Measurements from ENCODE around the gene USP6NL. TPM values are rescaled to one million over a fixed set of nuclear protein-coding genes. Genes with fewer than 3 reads are reported as not detected.

USP6NL gene
- total RNA-seq, 1 donor from 2014 or later: 19.5 TPM

DNA sequence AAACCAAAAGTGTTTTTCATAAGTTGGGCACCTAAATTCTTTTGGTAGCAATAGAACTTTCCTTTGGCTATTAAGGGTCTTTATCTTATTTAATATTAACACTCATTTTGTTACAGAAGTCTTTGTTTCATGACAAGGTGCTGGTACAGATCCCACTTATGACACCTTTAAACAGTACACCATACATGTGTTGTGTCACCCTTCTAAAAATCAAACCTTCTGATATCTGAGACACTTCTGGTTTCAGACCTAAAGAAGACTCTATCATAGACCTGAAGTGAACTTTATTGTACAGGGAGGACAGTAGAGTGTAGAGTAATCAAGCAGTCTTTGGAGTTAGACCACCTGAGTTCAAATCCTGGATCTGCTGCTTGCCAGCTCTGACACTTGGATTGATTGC lies 5.8 kb upstream of the USP6NL start:
- DNase-seq (ENCODE audit: low read depth, low spot score): no peak

DNA sequence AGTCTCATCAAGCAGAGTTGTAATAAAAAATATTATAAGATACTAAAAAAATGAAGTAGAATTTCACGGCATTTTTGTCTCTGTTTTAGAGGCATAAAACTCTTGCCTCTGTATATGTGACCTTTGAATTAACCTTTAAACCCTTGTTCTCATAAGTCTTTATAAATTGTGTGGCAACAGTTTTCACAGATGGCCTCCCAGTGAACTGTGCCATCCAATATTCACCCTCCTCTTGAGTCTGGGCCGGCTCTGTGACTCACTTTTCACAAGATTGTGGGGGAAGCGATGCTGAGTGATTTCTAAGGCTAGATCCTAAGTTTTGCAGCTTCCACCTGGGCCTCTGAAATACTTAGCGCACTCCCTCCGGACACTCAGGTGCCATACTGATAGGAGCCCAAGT lies 4.6 kb upstream of the USP6NL start:
- DNase-seq (ENCODE audit: low read depth, low spot score): no peak

DNA sequence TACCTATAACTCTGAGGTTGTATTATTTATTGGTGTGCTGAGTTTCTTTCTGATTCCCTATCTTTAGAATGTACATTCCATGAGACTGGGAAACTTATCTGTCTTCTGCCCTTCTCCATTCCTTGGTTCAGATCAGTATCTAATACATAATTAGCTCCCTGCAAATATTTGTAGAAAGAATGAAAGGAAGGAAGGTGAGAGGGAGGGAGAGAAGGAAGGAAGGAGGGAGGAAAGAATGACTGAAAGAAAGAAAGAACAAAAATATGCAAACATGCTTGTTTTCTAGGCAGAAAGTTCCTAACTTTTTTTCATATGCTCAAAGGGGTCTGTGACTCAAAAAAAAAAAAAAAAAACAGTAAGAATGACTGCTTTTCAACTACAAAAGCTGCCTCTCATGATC lies 3.9 kb upstream of the USP6NL start:
- no peak for DNase-seq (ENCODE audit: low read depth, low spot score)

DNA sequence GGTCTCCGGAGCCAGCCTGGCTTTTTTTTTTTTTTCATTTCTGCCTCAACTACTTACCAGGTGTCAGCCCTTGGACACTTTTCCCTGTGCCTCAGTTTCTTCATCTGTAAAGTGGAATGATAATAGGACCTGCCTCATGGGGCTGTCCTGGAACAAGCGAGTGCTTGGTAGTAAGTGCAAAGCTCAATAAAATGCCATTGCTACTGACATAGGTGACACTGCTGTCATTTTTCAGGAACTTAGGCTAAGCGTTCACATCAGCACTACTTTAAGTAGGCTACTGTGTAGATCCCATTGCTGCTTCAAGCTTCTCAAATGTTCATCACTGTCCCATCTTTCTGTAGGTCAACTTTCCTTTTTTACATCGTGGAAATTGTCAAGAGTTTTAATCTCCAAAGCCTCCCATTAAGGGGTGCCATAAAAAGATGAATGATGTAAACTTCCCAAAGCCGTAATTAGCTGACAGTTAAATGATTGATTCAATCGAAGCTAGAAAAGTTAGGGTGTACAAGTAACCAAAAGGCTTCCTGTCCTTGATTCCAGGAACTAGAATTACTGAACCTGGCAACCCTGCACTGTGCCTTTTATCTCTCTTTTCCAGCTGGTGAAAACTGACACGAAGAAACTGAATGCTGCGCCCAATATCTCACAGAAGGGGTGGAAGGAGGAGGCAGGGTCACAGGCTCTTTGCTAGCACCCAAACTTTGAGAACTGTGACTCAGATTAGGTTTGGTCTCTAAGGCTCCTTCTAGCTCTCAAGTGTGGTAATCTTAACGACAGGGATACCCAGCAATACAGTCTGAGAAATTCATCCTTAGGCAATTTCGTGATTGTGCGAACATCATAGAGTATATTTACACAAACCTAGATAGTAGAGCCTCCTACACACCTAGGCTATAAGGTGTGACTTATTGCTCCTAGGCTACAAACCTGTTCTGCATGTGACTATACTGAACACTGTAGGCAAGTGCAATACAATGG lies 861 bp upstream of the USP6NL start:
- no peak for DNase-seq (ENCODE audit: low read depth, low spot score)

DNA sequence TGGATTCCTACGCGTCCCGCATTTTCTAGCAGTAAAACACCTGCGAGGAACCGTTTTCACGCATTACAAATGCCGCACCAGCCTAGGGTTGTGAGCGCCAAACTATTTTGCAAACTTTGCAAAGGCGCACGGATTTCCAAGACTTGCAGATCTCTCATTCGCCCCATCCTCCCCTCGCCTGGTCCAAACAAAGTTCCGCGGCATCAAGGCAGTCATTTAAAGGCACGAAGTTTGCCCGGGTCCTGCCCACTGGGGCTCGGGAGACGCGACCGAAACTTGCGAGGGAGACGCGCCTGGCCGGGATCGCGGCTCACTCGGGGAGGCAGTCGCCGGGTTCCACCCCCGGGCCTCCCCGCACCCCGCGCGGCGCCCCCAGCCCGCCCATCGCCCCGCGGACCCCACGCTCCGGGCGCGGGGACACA lies 613 bp downstream of the USP6NL start:
- DNase-seq (ENCODE audit: low read depth, low spot score): no peak

DNA sequence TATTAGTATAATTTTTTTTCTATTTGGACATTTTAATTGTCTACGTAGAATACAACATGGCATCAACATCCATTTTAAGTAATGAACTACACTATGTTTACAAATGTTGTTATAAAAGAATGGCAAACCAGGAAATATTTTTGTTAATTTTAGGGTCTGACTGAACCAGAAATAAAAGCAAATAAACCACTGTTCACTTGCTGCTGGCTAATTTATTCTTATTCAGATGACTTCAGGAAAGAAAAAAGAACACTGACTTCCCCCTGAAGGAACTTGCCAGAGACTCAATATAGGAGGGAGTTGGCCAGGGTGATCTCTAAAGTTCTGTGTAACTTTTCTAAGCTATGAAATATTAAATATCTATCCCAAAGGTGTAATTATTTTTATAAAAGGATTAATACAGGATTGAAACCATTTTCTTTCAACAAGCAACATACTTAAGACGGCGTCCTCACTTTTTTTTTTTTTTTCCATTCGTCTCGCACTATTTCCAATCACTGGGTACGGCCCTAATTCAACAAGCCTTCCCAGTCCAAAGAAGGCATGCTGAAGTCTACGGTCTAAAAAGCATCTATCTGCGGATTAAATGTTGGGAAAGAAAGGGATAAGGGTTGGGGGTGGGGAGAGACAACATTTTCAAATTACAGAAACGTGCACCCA lies 1.2 kb downstream of the USP6NL start:
- DNase-seq (ENCODE audit: low read depth, low spot score): no peak

DNA sequence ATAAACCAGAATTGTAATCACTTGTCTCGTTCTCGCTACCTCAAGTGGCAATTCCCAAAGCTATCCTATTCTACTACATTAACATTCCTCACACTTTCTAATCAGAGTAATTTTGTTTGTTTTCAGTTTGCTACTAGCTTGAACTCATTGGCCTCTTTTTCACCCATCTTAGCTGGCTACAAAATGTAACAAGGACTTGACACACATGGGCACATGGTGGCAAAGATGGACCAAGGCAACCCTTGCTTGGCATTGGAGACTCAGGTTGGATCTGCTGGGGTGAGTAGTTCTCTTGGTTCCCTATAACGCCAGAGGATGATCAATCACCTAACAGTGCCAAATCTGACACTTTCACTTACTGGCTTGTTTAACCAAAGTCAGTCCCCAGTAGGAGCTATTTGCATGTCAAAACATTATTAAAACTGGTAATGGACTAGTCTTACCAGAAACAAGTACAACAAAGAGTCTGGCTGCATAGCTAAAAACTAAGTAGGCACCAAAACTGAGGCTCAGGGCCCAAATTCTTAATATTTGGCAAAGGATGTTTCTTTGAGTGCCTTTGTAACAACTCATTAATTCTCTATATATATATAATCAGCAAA lies 1.9 kb downstream of the USP6NL start:
- DNase-seq (ENCODE audit: low read depth, low spot score): no peak

DNA sequence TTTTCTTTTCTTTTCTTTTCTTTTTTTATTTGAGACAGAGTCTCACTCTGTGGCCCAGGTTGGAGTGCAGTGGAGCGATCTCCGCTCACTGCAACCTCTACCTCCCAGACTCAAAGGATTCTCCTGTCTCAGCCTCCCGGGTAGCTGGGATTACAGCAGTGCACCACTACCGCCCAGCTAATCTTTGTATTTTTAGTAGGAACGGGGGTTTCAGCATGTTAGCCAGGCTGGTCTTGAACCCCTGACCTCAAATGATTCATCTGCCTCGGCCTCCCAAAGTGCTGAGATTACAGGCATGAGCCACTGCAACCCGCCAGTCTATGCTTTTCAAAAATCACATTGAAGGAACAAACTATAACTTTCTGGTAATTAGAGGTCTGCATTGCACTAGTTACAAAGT lies 2.4 kb downstream of the USP6NL start:
- no peak for DNase-seq (ENCODE audit: low read depth, low spot score)

DNA sequence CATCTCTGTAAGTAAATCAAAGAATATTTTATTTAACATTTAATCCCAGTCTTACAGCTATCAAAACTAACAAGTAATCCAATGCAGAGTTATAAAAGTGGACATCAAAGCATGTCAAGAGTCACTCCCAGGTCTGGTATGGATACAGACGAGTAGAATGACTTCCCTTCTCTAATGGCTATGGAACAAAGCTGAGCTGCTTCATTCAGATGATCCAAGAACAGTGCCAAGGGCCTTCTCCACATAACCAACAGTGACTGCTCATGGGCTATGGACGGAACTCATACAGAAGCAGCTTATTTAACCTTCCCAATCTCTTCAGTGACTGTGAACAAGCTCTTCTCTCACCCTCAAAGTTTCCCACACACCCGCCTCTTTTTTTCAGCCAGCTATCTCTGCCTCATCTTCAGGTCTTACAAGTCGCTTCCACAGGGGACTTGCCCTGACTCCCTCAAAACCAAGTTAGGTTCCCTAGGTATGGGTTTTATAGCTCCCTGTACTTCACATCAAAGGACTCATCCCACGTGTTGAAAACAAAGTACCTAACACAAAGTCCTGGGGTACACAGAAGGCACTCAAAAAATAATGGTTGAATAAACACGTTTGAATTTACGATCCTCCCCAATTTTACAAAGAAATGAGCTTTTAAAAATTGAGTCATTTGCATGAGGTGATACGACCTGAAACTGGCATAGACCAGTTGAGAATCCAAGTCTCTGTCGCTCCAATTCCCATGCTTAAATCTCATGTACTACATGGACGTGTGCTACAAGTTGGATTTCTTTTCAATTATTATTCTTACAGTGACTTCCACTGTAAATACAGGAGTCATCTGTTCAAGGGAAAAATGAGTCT lies 3.1 kb downstream of the USP6NL start:
- no peak for DNase-seq (ENCODE audit: low read depth, low spot score)

DNA sequence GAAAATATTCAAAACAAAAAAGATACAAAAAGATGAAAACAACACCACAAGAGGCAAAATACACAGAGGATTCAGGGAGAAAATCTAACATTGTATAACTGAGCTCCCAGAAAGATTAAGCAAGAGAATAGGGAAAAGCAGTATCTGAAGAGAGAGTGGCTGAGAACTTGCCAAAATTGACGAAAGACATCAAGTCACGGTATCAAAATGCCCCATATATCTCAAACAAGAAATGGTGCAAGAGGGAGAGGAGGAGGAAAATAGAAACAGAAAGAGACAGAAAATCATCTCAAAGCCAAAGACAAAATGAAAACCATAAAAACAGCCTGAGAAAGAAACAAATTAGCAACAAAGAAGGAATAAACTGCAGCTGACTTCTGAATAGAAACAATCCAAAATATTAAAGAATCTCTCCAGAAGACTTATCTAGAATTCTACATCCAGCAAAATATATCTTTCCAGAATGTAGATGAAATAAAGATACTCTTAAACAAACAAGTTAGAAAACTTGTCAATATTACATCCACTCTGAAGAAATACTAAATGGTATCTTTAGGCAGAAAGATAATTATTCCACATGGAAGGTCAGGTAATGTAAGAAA lies 5.5 kb downstream of the USP6NL start:
- DNase-seq (ENCODE audit: low read depth, low spot score): no peak

DNA sequence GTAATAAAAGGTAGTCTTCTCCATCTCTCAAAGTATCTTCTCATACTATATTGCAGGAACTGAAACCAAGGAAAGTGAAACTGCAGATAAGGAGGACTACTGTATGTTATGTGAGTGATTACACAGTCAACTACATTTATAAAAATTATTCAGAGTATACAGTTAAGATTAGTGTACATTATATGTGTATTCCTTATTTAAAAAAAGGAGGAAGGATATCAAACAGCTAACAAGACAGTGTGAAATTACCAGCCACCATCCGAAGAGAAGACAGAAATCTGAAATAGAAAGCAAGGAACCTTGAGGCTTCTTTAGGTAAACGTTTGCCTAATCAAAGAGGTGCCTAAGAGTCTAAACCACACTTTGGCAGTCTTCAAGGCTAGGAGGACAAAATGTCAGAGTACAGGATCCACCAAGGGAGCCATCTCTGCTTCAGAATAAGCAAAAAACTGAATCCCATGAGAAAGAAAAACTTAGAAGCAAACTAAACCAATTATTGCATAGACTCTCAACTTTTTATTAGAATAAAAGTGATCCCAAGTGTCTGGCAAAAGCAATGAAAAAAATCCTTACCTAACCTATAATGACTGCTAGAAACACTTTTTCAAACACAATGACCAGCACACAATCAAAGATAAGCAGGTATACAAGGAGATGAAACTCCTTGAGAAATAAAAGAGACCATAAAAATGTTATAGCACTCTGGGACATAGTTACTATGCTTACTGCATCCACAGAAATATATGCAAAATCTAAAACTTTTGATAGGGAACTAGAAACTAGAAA lies 6.4 kb downstream of the USP6NL start:
- DNase-seq (ENCODE audit: low read depth, low spot score): no peak

DNA sequence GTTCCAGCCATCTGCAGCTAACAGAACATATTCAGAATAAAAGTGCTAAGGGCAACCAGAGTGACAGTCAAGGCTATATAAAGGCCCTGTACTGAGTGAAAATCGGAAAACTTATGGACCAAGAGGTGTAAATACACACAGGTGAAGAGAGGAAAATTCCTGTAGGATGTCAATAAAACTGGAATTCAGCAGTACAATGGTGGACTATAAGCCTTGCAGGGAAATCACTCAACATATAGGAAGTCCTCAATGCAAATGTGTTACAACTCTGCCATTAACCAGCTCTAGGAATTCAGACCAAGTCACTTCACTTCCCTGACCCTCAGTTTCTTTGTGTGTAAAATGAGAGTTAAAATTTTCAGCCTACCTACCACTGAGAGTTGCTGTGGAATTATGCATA lies 7.7 kb downstream of the USP6NL start:
- DNase-seq (ENCODE audit: low read depth, low spot score): no peak

DNA sequence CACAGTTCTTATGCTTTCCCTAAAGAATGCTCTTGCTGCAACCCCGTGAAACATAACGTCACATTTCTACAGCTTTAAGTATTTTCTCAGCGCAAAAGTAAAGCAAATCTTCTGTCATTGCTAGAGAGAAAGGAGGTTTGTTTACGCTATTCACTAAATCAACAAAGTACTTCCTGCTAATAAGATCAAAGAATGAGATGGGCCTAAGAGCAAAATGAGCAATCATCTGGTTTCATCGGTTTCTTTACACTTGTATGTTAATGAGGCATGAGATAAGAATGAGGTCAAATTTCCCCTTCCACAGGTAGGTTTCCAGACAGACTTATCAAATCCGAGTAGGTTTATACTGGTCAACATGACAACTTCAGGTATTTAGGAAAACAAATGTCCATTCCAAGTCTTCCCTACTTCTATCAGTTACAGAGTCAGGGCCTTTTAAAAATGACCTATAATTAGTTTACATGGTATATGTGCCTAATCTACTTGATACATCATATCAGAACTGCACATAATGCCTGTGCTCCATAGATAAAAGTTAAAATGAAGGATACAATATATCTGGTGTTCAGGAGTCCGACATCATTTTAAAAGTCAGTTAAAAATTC lies 8.4 kb downstream of the USP6NL start:
- no peak for DNase-seq (ENCODE audit: low read depth, low spot score)

DNA sequence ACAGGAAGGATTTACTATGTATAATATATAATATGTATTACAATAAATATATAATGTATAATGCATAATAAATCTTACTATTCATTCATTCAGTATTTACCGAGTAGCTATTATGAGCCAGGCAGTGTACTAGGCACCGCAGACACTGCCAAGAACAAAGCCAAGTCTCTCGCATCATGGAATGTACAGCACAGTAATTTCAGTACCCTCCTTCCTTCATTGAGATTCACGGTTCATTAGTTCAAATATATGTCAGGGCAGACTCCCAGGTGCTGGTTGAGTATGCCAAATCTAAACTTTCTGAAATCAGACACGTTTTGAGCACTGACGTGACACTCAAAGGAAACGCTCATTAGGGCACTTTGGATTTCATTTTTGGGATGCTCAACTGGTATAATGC lies 9.1 kb downstream of the USP6NL start:
- DNase-seq (ENCODE audit: low read depth, low spot score): no peak

DNA sequence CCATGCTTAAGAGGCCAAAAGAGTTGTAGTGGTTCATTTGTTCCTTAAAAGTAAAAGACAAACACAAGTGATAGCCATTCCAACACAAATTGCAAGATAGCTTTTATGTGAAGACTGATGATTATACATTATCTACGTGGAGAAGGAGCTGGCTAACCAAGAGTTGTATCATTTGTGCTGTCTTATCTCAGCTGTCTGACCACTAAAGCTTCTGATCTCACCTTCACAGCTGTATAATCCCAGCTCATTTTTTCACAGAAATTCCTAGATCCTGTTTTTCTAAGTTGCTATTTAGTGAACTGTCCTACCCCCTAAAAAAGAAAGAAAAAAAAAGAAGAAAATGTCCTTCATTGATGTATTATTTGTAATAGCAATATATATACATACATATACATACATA lies 9.8 kb downstream of the USP6NL start:
- no peak for DNase-seq (ENCODE audit: low read depth, low spot score)

DNA sequence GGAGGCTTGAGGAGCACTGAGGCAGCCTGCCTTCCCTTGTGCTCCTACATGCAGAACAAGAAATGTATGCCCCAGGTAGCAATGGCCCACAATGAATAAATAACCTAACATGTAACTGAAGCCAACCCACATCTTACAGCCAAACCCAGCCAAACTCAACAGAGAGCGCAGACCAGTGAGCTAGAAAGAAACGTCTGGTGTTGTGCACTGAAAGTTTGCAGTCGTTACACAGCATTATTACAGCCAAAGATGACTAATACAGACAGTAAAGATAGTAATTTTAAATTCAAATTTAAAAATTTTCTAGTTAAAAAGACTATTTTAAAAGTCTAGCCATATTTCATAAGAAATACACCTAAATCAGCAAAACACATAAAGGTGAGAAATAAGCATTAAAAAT lies 11.2 kb downstream of the USP6NL start:
- no peak for DNase-seq (ENCODE audit: low read depth, low spot score)

DNA sequence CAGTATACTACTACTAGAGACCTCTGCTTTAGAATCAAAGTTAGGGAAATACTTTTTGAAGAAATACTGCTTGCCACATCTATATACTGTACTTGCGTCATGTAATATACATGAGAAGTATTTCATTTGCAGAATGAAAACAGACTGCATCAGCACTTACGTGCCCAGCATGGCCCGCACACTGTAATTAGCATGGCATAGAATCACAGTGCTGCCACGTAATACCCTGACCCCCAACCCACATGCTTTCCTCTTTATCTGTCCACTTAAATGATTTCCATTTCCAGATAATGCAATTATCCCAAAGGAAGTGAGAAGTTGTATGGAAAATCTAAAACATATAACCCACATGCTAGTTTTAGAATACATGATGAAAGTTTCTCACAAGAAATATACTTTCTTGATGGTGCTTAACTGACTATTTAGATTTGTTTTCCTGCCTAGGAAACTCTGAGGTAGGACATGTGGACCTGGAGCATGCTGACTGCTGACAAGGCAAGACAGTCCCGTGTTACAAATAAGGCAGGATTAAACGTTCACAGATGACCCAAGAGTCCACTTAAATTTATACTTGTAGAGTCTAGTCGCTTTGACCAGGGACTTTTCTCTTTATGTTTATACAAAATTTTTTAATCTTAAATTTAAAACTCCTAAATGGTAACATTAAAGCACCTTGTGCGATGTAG lies 12.6 kb downstream of the USP6NL start:
- DNase-seq (ENCODE audit: low read depth, low spot score): no peak

DNA sequence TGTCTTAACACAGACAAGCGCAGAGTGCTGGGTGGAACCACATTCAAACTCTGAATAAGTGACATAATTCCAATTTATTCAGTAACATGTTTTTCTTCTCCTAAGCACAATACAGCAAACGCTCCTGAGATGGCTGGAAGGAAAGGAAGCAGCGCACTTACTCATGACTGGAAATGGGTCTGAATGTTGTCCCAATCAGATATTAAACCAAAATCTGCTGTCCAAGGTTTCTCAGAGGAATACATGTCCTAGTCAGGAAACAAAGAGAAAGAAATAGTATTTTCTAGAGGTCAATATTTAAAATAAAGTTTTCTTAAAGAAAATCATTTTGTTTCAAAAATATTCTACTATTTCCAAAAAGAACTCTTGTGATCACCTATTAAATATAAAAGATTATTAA lies 14.0 kb downstream of the USP6NL start:
- no peak for DNase-seq (ENCODE audit: low read depth, low spot score)

DNA sequence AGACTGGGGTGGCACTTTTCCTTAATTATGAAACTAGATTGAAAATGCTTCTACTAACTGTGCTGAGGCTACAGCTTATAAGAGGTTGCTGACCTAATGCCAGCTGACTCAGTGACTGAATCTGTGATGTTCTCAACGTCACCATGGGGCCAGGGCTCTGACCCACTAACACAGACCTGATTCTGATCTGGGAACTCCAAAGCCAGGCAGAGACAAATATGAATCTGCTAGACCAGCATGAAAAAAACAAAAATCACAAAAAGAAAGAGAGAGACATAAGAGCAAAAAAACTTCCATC lies 16.1 kb downstream of the USP6NL start:
- DNase-seq (ENCODE audit: low read depth, low spot score): no peak
